ENCODE measurements around the gene AP2A2.
A peak's percentile ranks its signal among the peaks of the same experiment; 100 is the strongest.

The AP2A2 gene

GRCh38 chr11:1057806-1058205 lies 132.1 kb downstream of the AP2A2 start:
- no peak for DNase-seq (ENCODE audit: low read depth in 2 of 2)

- DNase-seq (ENCODE audit: low read depth in 2 of 2) = no peak
Observed at GRCh38 chr11:1059759-1060158, 134.1 kb downstream of the AP2A2 start.

GRCh38 chr11:1060410-1060809 lies 134.7 kb downstream of the AP2A2 start:
- no peak for DNase-seq (ENCODE audit: low read depth in 2 of 2)

- peak; percentile 14 to 22 for DNase-seq (ENCODE audit: low read depth in 2 of 2)
Observed at GRCh38 chr11:1060852-1061616, 135.4 kb downstream of the AP2A2 start.
